ENCODE results near the gene NINL. TPM values are rescaled to one million over a fixed set of nuclear protein-coding genes. Genes with fewer than 3 reads are reported as not detected.

Gene NINL

Small RNA genes within 50 kb of the gene (small RNA-seq; reads per million reads assigned to genes)
- not detected for gene RNU6ATAC17P (ENCODE audit: insufficient read depth)

Data from neuronal stem cell (in vitro differentiated cells).